Prostate gland (tissue), 2 donors: ENCODE data around the gene SERPINC1. TPM values are rescaled to one million over a fixed set of nuclear protein-coding genes. Genes with fewer than 3 reads are reported as not detected.

Experiments
- DNase-seq: peaks from one replicate; pipeline ENCODE4 v3.0.0-alpha.2; 2019; ENCODE audit warnings: low spot score
- H3K27ac ChIP-seq, 2 donors: fragments of 200-600 bp; sonication (generic); 2 replicates each; pipeline ENCODE4 v1.5.1; 2017 to 2019
- H3K27me3 ChIP-seq: fragments of 200-600 bp; sonication (generic); replicated peaks from 2 replicates; pipeline ENCODE4 v1.5.1; 2019; ENCODE audit not compliant: insufficient read depth
- H3K36me3 ChIP-seq, 2 donors: fragments of 200-600 bp; sonication (generic); 1 replicate in 1 of 2; 2 replicates in 1 of 2; pipeline versions ENCODE4 v1.5.1 to v1.8.1; 2017 to 2019
- H3K4me1 ChIP-seq: fragments of 200-600 bp; sonication (generic); replicated peaks from 2 replicates; pipeline ENCODE4 v1.5.1; 2019
- H3K4me3 ChIP-seq, 2 donors: fragments of 200-600 bp; sonication (generic); 2 replicates each; pipeline ENCODE4 v1.5.1; 2017 to 2019
- H3K9me3 ChIP-seq: fragments of 200-600 bp; sonication (generic); 2 replicates; pipeline ENCODE4 v1.5.1; 2017
- POLR2A ChIP-seq: fragments of 450-650 bp; IDR thresholded peaks from one replicate; pipeline ENCODE4 v1.6.1; 2016; ENCODE audit warnings: antibody characterized with exemption, mild to moderate bottlenecking
- POLR2AphosphoS5 ChIP-seq: sonication (generic); formaldehyde crosslinking; IDR thresholded peaks from one replicate; pipeline ENCODE4 v1.6.1; 2017; ENCODE audit warnings: antibody characterized with exemption
- WGBS: methylation state at CpG from one replicate; pipeline ENCODE4 v1.1.5; 2018; 5-methylcytosine and 5-hydroxymethylcytosine counted together
- intact Hi-C: fragments of 100-400 bp; cut with DNase I; formaldehyde crosslinking; loops from one replicate; pipeline ENCODE4 v1.14.2; 2022
- small RNA-seq, 2 donors: library from RNA; depleted of rRNA; stranded (forward); fragments of <200 nt; gene quantifications; one replicate each; pipeline ENCODE3, GENCODE V24; 2016
- total RNA-seq, 2 donors: library from RNA; depleted of rRNA; stranded (reverse); fragments of >200 nt; gene quantifications; one replicate each; pipeline ENCODE4 v1.1.0, GENCODE V29; 2016
- TF ChIP-seq, protein P1 (sequence below), 4 experiments: fragments of 200-600 bp in 2 of 4; fragments of 450-650 bp in 2 of 4; sonication (generic) in 2 of 4; IDR thresholded peaks; 1 replicate in 3 of 4; 2 replicates in 1 of 4; pipeline ENCODE4 v1.5.1; 2016 to 2019; ENCODE audit warnings: antibody characterized with exemption in 4 of 4, mild to moderate bottlenecking in 2 of 4, moderate library complexity in 2 of 4

Gene SERPINC1
- total RNA-seq, 2 donors from 2014 or later = not detected

DNA sequence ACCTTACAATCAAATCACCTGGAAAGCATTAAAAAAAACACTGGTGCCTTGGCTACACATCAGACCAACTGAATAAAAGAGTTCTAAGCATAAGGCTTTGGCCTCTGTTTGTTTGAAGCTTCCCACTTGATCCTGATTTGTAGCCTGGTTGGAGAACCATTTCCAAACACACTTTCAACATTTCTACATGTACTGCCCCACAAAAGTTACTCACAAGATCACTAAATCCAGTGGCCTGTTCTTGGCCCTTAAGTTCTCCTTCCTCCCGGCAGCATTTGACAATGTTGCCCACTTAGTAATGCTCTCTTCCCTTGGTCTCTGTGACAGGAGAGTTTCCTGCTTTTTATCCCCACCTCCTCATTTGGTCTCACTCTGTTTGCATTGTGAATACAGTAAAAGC lies 61.1 kb downstream of the SERPINC1 start:
- intact Hi-C loops = no loop called here
- Histone ChIP-seq H3K4me1 (no peaks in the 10 kb centered on the region), H3K27me3 (no peaks in the 10 kb centered on the region), H3K36me3 (no peaks in the 10 kb centered on the region), H3K4me3 (no peak overlapping the region), H3K27ac (no peak overlapping the region), H3K9me3 (no peaks in the 10 kb centered on the region)
- TF ChIP-seq, protein P1, sequence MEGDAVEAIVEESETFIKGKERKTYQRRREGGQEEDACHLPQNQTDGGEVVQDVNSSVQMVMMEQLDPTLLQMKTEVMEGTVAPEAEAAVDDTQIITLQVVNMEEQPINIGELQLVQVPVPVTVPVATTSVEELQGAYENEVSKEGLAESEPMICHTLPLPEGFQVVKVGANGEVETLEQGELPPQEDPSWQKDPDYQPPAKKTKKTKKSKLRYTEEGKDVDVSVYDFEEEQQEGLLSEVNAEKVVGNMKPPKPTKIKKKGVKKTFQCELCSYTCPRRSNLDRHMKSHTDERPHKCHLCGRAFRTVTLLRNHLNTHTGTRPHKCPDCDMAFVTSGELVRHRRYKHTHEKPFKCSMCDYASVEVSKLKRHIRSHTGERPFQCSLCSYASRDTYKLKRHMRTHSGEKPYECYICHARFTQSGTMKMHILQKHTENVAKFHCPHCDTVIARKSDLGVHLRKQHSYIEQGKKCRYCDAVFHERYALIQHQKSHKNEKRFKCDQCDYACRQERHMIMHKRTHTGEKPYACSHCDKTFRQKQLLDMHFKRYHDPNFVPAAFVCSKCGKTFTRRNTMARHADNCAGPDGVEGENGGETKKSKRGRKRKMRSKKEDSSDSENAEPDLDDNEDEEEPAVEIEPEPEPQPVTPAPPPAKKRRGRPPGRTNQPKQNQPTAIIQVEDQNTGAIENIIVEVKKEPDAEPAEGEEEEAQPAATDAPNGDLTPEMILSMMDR (IDR thresholded peaks at IDR 0.05) = no peak
- TF ChIP-seq POLR2A (no peak), POLR2AphosphoS5 (no peak)
- WGBS = 50% methylated on average over 1 of the region's 1 CpG
- no peak for DNase-seq

Small RNA genes lying within 50 kb of the gene (small RNA-seq; reads per million reads assigned to genes)
- 0 to 0.40 reads per million in 2 donors for gene RNA5SP67

Other genes starting within 250 kb of the SERPINC1 start
- gene ANKRD45, start 247.5 kb downstream of the SERPINC1 start, total RNA-seq = 1 to 10 TPM in 1 of 2 donors, not detected in 1; 2.3 TPM
- 10 to 100 TPM; 26.3 to 27.6 TPM for gene KLHL20, start 202.3 kb downstream of the SERPINC1 start, total RNA-seq
- 10 to 100 TPM; 11.3 to 18.1 TPM for gene DARS2, start 92.7 kb downstream of the SERPINC1 start, total RNA-seq
- gene CENPL, start 92.4 kb downstream of the SERPINC1 start, total RNA-seq = 1 to 10 TPM; 5.7 to 9.4 TPM
- 100 to 1,000 TPM; 162 to 223 TPM for gene GAS5, start 49.3 kb downstream of the SERPINC1 start, total RNA-seq
- 10 to 100 TPM in 1 of 2 donors, 1 to 10 TPM in 1; 6.6 to 14.7 TPM for gene ZBTB37, start 48.9 kb downstream of the SERPINC1 start, total RNA-seq
- gene RC3H1, start 105.0 kb upstream of the SERPINC1 start, total RNA-seq = 10 to 100 TPM; 20.3 to 34.1 TPM
- gene RABGAP1L, start 242.2 kb upstream of the SERPINC1 start, total RNA-seq = 10 to 100 TPM; 32.3 to 41.5 TPM